ENCODE results near the gene VPS37B.

The VPS37B gene

GRCh38 chr12:122830517-122831214 is 65.3 kb downstream of the VPS37B start (continued):
- TF ChIP-seq KLF7 (tag by site-specific recombination; IDR thresholded peaks at IDR 0.05; ENCODE audit: borderline replicate concordance) (peak; percentile 39; the same call in 1 of the 2 replicates), HOXC10 (CRISPR knock-in tag; IDR thresholded peaks at IDR 0.05) (no peak), SETDB1 (IDR thresholded peaks at IDR 0.05; ENCODE audit: insufficient read length, low read length) (peak; percentile 55)
- TF ChIP-seq, protein P1, sequence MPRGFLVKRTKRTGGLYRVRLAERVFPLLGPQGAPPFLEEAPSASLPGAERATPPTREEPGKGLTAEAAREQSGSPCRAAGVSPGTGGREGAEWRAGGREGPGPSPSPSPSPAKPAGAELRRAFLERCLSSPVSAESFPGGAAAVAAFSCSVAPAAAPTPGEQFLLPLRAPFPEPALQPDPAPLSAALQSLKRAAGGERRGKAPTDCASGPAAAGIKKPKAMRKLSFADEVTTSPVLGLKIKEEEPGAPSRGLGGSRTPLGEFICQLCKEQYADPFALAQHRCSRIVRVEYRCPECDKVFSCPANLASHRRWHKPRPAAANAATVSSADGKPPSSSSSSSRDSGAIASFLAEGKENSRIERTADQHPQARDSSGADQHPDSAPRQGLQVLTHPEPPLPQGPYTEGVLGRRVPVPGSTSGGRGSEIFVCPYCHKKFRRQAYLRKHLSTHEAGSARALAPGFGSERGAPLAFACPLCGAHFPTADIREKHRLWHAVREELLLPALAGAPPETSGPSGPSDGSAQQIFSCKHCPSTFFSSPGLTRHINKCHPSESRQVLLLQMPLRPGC (tag by site-specific recombination; IDR thresholded peaks at IDR 0.05): 0 out of 2 replicates have a peak, but pooled peaks have one; percentile 37

DNA sequence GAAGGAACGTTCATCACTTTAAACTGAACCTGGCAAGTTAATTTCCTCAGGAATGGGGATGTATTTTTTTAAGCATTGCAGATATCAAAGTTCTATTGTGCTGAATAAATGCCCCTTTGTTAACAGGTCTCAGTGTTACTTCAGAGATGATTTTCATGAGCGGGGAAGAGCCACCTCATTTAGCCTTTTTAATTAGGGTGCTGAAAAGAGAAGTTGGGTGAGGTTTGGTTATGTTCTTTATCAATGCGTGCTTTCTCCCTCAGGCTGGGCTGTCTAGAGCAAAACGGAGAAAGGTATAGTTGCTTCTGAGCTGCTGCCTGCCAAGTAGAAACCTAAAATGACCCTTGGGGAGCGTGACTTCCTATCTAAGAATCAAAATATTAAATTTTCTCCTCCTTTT is 68.7 kb downstream of the VPS37B start:
- H3K27ac ChIP-seq (ENCODE audit: extremely low read depth, low read depth, low read length): no peak overlapping the region
- TF ChIP-seq PRDM6 (tag by site-specific recombination; IDR thresholded peaks at IDR 0.05): no peak
- TF ChIP-seq ZNF114 (tag by site-specific recombination; IDR thresholded peaks at IDR 0.05): no peak
- no peak for TF ChIP-seq ZBTB8A (tag by site-specific recombination; IDR thresholded peaks at IDR 0.05)
- peak; percentile 67 for TF ChIP-seq ZNF335 (tag by site-specific recombination; conservative IDR thresholded peaks at IDR 0.05)
- no peak for TF ChIP-seq ZNF416 (tag by site-specific recombination; IDR thresholded peaks at IDR 0.05)
- no peak for TF ChIP-seq ZNF558 (tag by site-specific recombination; IDR thresholded peaks at IDR 0.05)
- TF ChIP-seq ZNF529 (tag by site-specific recombination; IDR thresholded peaks at IDR 0.05; ENCODE audit: insufficient replicate concordance): no peak
- TF ChIP-seq IKZF3 (tag by site-specific recombination; IDR thresholded peaks at IDR 0.05): no peak
- no peak for TF ChIP-seq ZNF530 (tag by site-specific recombination; IDR thresholded peaks at IDR 0.05; ENCODE audit: low read depth)
- TF ChIP-seq SCRT2 (tag by site-specific recombination; IDR thresholded peaks at IDR 0.05): 0 out of 2 replicates have a peak, but pooled peaks have one; percentile 8
- peak; percentile 46 for TF ChIP-seq PRDM1 (tag by site-specific recombination; IDR thresholded peaks at IDR 0.05)
- TF ChIP-seq ZBTB49 (tag by site-specific recombination; IDR thresholded peaks at IDR 0.05; ENCODE audit: low read depth): no peak
- TF ChIP-seq ZBTB48 (tag by site-specific recombination; IDR thresholded peaks at IDR 0.05): no peak
- TF ChIP-seq, protein P2, sequence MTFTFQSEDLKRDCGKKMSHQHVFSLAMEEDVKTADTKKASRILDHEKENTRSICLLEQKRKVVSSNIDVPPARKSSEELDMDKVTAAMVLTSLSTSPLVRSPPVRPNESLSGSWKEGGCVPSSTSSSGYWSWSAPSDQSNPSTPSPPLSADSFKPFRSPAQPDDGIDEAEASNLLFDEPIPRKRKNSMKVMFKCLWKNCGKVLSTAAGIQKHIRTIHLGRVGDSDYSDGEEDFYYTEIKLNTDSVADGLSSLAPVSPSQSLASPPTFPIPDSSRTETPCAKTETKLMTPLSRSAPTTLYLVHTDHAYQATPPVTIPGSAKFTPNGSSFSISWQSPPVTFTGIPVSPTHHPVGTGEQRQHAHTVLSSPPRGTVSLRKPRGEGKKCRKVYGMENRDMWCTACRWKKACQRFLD (tag by site-specific recombination; IDR thresholded peaks at IDR 0.05): no peak
- no peaks in the 10 kb centered on the region for H3K9me3 ChIP-seq (ENCODE audit: control insufficient read depth, insufficient read depth, low read depth, low read length)
- H3K36me3 ChIP-seq (ENCODE audit: control insufficient read depth in 2 of 2, insufficient read depth in 1 of 2, low read length in 2 of 2): no peaks in the 10 kb centered on the region
- CTCF ChIA-PET: interaction anchor here (3.9 kb wide), 1 partner anchor 33 kb away, joined by 35 read pairs; no protein-coding TSS in a partner anchor
- H3K4me1 ChIP-seq (ENCODE audit: control insufficient read depth, insufficient read depth, low read length): peaks cover 10% of the 10 kb centered on the region
- POLR2A ChIA-PET: interaction anchor here (0.9 kb wide), 1 partner anchor 7 kb away, joined by 3 read pairs; no protein-coding TSS in a partner anchor
- H3K4me3 ChIP-seq (ENCODE audit: low read depth, low read length): no peak overlapping the region

Measured in HEK293 (cell line).